GM12873 (cell line): ENCODE measurements around the gene PTGR3.

Experiments
- TF ChIP-seq, protein P1 (sequence below): IDR thresholded peaks from 2 replicates; pipeline ENCODE4 v1.5.1; 2012; ENCODE audit warnings: low read depth, mild to moderate bottlenecking, moderate library complexity, low read length, control low read depth; ENCODE audit not compliant: insufficient read depth; ENCODE audit errors: missing control alignments

The PTGR3 gene

GRCh38 chr18:75178376-75178775, 30.6 kb downstream of the PTGR3 start:
- TF ChIP-seq, protein P1, sequence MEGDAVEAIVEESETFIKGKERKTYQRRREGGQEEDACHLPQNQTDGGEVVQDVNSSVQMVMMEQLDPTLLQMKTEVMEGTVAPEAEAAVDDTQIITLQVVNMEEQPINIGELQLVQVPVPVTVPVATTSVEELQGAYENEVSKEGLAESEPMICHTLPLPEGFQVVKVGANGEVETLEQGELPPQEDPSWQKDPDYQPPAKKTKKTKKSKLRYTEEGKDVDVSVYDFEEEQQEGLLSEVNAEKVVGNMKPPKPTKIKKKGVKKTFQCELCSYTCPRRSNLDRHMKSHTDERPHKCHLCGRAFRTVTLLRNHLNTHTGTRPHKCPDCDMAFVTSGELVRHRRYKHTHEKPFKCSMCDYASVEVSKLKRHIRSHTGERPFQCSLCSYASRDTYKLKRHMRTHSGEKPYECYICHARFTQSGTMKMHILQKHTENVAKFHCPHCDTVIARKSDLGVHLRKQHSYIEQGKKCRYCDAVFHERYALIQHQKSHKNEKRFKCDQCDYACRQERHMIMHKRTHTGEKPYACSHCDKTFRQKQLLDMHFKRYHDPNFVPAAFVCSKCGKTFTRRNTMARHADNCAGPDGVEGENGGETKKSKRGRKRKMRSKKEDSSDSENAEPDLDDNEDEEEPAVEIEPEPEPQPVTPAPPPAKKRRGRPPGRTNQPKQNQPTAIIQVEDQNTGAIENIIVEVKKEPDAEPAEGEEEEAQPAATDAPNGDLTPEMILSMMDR: no peak

GRCh38 chr18:75176849-75177248, 32.1 kb downstream of the PTGR3 start:
- TF ChIP-seq, protein P1: no peak

- TF ChIP-seq, protein P1: no peak
Observed at GRCh38 chr18:75173738-75174137, 35.2 kb downstream of the PTGR3 start.

GRCh38 chr18:75173125-75173432, 35.9 kb downstream of the PTGR3 start:
- TF ChIP-seq, protein P1: peak; percentile 66

DNA sequence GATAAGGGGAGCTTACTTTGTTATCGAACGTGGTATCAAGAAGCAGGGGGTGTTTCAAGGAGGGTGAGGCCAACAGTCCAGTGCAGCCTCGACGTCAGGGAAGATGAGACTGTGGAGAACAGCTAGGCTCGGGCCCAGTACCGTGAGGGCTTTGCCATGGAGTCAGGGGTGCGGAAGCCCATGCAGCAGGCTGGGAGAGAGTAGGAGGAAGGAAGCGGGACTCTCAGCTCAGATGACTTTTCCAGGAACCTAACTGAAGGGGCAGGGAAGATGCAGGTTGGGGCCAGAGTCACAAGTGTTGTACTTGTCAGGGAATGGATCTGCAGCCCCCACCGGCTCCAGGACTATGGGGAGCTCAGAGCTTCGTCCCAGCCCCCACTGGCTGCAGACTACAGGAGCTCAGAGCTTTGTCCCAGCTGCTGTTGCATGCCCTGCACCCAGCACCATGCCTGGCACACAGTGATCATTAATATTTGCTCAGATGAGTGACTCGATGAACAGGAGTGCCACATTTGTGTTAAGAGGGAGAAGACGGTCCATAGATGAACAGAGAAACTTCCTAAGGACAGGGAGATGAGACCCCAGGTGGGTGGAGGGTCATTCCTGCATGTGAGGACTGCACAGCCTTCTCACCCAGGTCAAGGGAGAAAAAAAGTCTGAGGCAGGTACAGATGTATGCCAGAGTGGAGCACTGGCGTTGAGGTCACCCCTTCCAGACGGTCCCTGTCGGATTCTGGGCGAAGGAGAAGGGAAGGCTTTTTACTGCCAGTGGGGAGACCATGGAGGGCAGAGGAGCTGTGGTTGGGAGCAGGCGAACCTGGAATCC, 36.4 kb downstream of the PTGR3 start:
- TF ChIP-seq, protein P1: no peak

- TF ChIP-seq, protein P1: no peak
Observed at GRCh38 chr18:75170916-75171315, 38.0 kb downstream of the PTGR3 start.

DNA sequence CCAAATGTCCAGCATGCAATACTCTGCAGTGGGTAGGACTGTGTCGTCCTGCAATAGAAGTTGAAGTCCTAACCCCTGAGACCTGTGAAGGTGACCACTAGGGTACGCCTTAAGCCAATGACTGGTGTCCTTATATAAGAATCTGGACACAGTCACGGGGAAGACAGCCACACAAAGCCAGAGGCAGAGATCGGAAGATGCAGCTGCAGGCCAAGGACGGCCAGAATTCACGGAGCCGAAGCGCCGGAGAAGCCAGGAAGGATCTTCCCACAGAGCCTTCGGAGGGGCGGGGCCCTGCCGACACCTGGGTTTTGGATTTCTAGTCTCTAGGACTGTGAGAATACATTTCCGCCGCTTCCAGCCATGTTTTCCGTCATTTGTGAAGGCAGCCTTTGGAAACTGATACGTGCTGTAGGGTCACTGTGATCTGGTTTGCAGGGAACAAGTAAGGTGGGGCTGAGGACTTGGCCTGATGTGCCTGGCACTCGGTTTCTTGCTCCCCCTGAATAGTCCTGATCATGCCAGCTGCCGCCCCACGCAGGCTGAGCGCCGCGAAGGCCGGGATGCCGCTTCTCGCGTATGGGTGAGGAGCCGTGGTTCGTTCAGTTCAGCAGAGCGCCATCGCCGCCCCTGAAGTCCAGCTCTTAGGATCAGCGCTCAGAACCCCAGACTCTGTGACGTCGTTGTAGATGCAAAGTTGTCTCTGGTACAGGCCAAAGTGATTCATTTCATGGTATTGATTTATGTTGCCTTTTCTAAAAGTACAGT, 38.7 kb downstream of the PTGR3 start:
- TF ChIP-seq, protein P1: no peak
